ENCODE results near the gene CCSER2.
"Not testable (repeated sequence)": the region's sequence is repeated elsewhere in the genome, so short reads cannot be mapped to it uniquely, and the experiment has no call there.

Gene CCSER2

GRCh38 chr10:84311576-84311975 lies 16.8 kb upstream of the CCSER2 start:
- no peak overlapping the region for H3K4me3 ChIP-seq (ENCODE audit: low read depth, low read length)
- no peak for TF ChIP-seq CTCF (IDR thresholded peaks at IDR 0.05; ENCODE audit: insufficient read depth, low read depth, low read length, missing control alignments)
- DNase-seq (ENCODE audit: low read depth): no peak

GRCh38 chr10:84312816-84313215 lies 15.6 kb upstream of the CCSER2 start:
- TF ChIP-seq CTCF (IDR thresholded peaks at IDR 0.05; ENCODE audit: insufficient read depth, low read depth, low read length, missing control alignments): no peak
- DNase-seq (ENCODE audit: low read depth): no peak
- H3K4me3 ChIP-seq (ENCODE audit: low read depth, low read length): no peak overlapping the region

- TF ChIP-seq CTCF (IDR thresholded peaks at IDR 0.05; ENCODE audit: insufficient read depth, low read depth, low read length, missing control alignments): no peak
- DNase-seq (ENCODE audit: low read depth): no peak
- H3K4me3 ChIP-seq (ENCODE audit: low read depth, low read length): no peak overlapping the region
Measured at GRCh38 chr10:84314275-84314674, 14.1 kb upstream of the CCSER2 start.

- H3K4me3 ChIP-seq (ENCODE audit: low read depth, low read length): no peak overlapping the region
- no peak for TF ChIP-seq CTCF (IDR thresholded peaks at IDR 0.05; ENCODE audit: insufficient read depth, low read depth, low read length, missing control alignments)
- peak; percentile 31 for DNase-seq (ENCODE audit: low read depth)
Measured at GRCh38 chr10:84317174-84317573, 11.2 kb upstream of the CCSER2 start.

- no peak for TF ChIP-seq CTCF (IDR thresholded peaks at IDR 0.05; ENCODE audit: insufficient read depth, low read depth, low read length, missing control alignments)
- H3K4me3 ChIP-seq (ENCODE audit: low read depth, low read length): no peak overlapping the region
- no peak for DNase-seq (ENCODE audit: low read depth)
Measured at GRCh38 chr10:84321902-84322301, 6.5 kb upstream of the CCSER2 start.

- not testable (repeated sequence) for H3K4me3 ChIP-seq (ENCODE audit: low read depth, low read length); DNase-seq (ENCODE audit: low read depth)
Measured at GRCh38 chr10:84323566-84323965, 4.8 kb upstream of the CCSER2 start.

GRCh38 chr10:84326995-84327394 lies 1.4 kb upstream of the CCSER2 start:
- not testable (repeated sequence) for DNase-seq (ENCODE audit: low read depth); H3K4me3 ChIP-seq (ENCODE audit: low read depth, low read length)

- TF ChIP-seq CTCF (IDR thresholded peaks at IDR 0.05; ENCODE audit: insufficient read depth, low read depth, low read length, missing control alignments): no peak
- DNase-seq (ENCODE audit: low read depth): peak; percentile 64
- peak overlapping the region; percentile 79 for H3K4me3 ChIP-seq (ENCODE audit: low read depth, low read length)
Measured at GRCh38 chr10:84329196-84329611, 815 bp downstream of the CCSER2 start.

Data from GM12865 (cell line).